GM12864 (cell line): ENCODE measurements around the gene FOXN3.

Experiments used
- DNase-seq: peaks from one replicate; pipeline ENCODE4 v3.0.0-alpha.2; 2011; ENCODE audit warnings: low read depth
- H3K4me3 ChIP-seq: 2 replicates; pipeline ENCODE4 v1.5.1; 2011; ENCODE audit warnings: mild to moderate bottlenecking, low read depth, low read length, control low read depth
- CTCF ChIP-seq: IDR thresholded peaks from 2 replicates; pipeline ENCODE4 v1.5.1; 2011; ENCODE audit warnings: low read depth, mild to moderate bottlenecking, moderate library complexity, low read length, control low read depth, inconsistent platforms; ENCODE audit errors: missing control alignments

Gene FOXN3

GRCh38 chr14:89370381-89370780 is 46.7 kb downstream of the FOXN3 start:
- DNase-seq = no peak
- no peak overlapping the region for H3K4me3 ChIP-seq
- no peak for TF ChIP-seq CTCF

DNA sequence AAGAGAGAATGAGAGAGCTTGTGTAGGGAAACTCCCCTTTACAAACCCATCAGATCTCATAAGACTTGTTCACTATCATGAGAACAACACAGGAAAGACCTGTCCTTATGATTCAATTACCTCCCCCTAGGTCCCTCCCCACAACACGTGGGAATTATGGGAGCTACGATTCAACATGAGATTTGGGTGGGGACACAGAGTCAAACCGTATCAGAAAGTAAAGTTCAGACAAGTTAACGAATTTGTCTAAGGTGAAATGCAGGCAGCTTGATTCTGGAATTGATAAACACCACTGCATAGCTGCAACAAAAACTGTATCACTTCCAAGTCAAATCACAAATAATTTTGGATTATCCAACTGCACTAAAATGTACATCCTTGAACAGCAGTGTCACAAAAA is 47.4 kb downstream of the FOXN3 start:
- TF ChIP-seq CTCF = no peak
- DNase-seq = no peak
- no peak overlapping the region for H3K4me3 ChIP-seq

GRCh38 chr14:89368490-89369477 is 48.2 kb downstream of the FOXN3 start:
- H3K4me3 ChIP-seq = no peak overlapping the region
- DNase-seq = no peak
- TF ChIP-seq CTCF = no peak

DNA sequence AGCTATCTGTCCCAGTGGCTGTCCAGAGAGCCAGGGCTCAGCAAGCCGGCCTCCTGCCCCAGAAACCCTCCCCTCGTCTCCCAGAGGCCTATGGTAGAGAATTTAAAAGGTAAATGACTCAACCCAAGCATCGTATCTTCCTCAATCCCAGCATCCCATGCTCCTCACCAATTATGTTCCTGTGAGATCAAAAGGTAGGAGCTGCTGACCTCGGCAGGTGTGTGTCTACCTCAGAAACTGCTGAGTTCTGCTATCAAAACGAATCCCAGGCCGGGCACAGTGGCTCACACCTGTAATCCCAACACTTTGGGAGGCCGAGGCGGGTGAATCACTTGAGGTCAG is 49.3 kb downstream of the FOXN3 start:
- DNase-seq = no peak

GRCh38 chr14:89366864-89367778 is 49.9 kb downstream of the FOXN3 start:
- TF ChIP-seq CTCF = no peak
- no peak overlapping the region for H3K4me3 ChIP-seq
- no peak for DNase-seq

More for the DNA sequence above, 49.3 kb downstream of the FOXN3 start:
- no peak overlapping the region for H3K4me3 ChIP-seq
- TF ChIP-seq CTCF = no peak

- DNase-seq = peak; percentile 80
- H3K4me3 ChIP-seq = peak overlapping the region; percentile 41
- TF ChIP-seq CTCF = no peak
Observed at GRCh38 chr14:89365061-89365801, 51.8 kb downstream of the FOXN3 start.
